ENCODE data around the gene DVL2.
"Not testable (repeated sequence)": the region's sequence is repeated elsewhere in the genome, so short reads cannot be mapped to it uniquely, and the experiment has no call there.

Gene DVL2

GRCh38 chr17:7196651-7197401, 37.5 kb downstream of the DVL2 start:
- no peak for DNase-seq (ENCODE audit: low spot score)

GRCh38 chr17:7195971-7196370, 38.3 kb downstream of the DVL2 start:
- DNase-seq (ENCODE audit: low spot score): no peak

- DNase-seq (ENCODE audit: low spot score): no peak
These were observed 41.9 kb downstream of the DVL2 start for GRCh38 chr17:7192271-7192937.

- DNase-seq (ENCODE audit: low spot score): peak; percentile 21
These were observed 42.6 kb downstream of the DVL2 start for GRCh38 chr17:7191571-7192270.

- no peak for DNase-seq (ENCODE audit: low spot score)
These were observed 43.2 kb downstream of the DVL2 start for GRCh38 chr17:7191069-7191468.

GRCh38 chr17:7190276-7190917, 43.9 kb downstream of the DVL2 start:
- no peak for DNase-seq (ENCODE audit: low spot score)

- peak; percentile 21 for DNase-seq (ENCODE audit: low spot score)
These were observed 48.1 kb downstream of the DVL2 start for GRCh38 chr17:7186241-7186640.

- DNase-seq (ENCODE audit: low spot score): no peak
These were observed 49.7 kb downstream of the DVL2 start for GRCh38 chr17:7184647-7185046.

- peak; percentile 29 for DNase-seq (ENCODE audit: low spot score)
These were observed 50.2 kb downstream of the DVL2 start for GRCh38 chr17:7184091-7184488.

GRCh38 chr17:7183433-7184090, 50.8 kb downstream of the DVL2 start:
- DNase-seq (ENCODE audit: low spot score): no peak

- not testable (repeated sequence) for DNase-seq (ENCODE audit: low spot score)
These were observed 52.2 kb downstream of the DVL2 start for GRCh38 chr17:7182101-7182500.

GRCh38 chr17:7179317-7180254, 54.7 kb downstream of the DVL2 start, which contains the start of gene ASGR1:
TSS of gene ASGR1 (minus strand) at chr17:7179370. CDS start at chr17:7178563, 807 bp downstream.
- DNase-seq (ENCODE audit: low spot score): no peak

- DNase-seq (ENCODE audit: low spot score): no peak
These were observed 55.4 kb downstream of the DVL2 start for GRCh38 chr17:7178973-7179316.

- DNase-seq (ENCODE audit: low spot score): peak; percentile 65
These were observed 56.3 kb downstream of the DVL2 start for GRCh38 chr17:7177954-7178477.

- peak; percentile 61 for DNase-seq (ENCODE audit: low spot score)
These were observed 56.9 kb downstream of the DVL2 start for GRCh38 chr17:7177191-7177953.

- no peak for DNase-seq (ENCODE audit: low spot score)
These were observed 57.5 kb downstream of the DVL2 start for GRCh38 chr17:7176841-7177190.

GRCh38 chr17:7176107-7176840, 58.0 kb downstream of the DVL2 start:
- DNase-seq (ENCODE audit: low spot score): no peak

Data from SW480 (cell line).